HG02623 (cell line): ENCODE data around the gene ENTHD1.
"Not testable (repeated sequence)": the region's sequence is repeated elsewhere in the genome, so short reads cannot be mapped to it uniquely, and the experiment has no call there.

Source experiments
- ATAC-seq: cut with Tn5 transposase; IDR thresholded peaks from one replicate; pipeline ENCODE4 v1.9.1; 2021; ENCODE audit warnings: moderate library complexity; ENCODE audit not compliant: unreplicated experiment

The ENTHD1 gene

DNA sequence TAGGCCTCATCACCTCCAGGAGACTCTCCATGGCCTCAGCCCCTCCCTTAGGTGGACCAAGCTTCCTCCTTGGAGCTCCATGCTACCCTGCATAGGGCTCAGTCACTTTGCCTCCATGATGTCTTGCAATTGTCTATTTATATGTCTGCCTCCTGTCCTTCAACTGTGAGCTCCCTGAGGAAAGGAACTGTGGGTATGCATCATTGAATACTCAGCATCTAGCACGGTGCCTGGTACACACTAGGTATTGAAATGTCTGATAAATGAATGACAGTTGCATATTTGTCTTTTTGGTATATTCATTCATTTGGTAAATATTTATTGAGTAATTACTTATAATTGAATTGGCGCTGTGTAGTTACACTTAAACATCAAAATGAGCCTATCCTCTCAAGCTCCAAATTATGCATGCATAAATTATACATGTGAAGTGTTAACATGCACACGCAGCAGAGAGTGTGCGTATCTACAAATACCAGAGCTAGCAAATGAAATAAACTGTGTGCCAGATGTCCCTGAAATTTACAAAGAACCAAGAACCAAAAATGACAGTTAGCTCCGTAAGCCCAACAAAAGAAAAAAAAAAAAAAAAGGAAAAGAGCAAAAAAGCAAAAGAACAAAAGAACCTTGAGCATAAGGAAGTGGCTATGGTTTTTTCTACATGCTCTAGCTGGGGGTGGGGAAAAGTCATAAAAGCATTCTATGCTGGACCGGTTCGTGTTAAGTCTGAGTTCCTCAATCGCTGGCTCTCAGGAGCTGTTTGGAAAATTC is 32.5 kb upstream of the ENTHD1 start:
- no peak for ATAC-seq

DNA sequence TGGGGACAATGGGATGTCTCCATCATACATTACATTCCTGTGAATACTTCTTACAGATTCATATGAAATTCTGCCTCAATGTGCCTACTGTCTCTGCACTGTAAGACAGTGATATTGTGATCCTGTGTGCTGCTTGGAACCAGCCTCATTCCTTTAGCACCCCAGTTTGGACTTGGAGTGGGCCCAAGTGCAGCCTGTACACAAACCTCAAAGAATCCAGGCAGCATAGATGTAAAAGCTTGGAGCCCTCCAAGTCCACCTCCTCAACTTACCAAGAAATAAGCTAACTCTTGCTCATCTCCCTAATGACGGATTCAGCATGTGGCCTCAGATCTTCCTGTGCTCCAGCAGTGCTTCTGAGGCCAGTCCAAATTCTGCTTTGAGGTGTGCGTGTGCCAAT is 31.7 kb upstream of the ENTHD1 start:
- ATAC-seq: no peak

DNA sequence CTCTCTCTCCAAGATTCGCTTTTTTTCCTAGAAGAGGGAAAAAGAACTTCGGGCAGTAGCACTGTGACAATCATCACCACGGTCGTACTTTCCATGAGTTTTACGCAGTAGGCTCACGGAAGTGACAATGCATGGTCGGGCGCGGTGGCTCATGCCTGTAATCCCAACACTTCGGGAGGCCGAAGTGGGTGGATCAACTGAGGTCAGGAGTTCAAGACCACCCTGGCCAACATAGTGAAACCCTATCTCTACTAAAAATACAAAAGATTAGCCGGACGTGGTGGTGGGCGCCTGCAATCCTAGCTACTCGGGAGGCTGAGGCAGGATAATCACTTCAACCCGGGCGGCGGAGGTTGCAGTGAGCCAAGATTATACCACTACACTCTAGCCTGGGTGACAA is 30.7 kb upstream of the ENTHD1 start:
- no peak for ATAC-seq

DNA sequence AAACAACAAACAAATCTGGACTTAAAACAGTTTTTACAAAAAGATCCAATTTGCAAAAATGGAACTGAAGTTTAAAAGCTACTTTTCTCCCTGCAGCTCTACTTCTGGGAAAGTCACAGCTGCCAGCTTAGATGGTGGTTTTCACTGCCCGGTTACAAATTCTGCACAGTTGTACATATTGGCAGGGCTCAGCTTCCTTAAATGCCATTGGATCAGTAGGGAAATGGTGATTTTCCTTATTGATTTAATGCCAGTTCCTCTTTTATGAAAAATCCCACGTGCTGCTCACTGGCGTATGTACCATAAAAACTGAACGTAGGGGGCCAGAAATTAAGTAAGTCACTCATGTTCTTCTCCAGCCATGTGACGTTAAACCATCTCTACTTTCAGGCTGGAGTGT is 30.1 kb upstream of the ENTHD1 start:
- ATAC-seq: no peak

DNA sequence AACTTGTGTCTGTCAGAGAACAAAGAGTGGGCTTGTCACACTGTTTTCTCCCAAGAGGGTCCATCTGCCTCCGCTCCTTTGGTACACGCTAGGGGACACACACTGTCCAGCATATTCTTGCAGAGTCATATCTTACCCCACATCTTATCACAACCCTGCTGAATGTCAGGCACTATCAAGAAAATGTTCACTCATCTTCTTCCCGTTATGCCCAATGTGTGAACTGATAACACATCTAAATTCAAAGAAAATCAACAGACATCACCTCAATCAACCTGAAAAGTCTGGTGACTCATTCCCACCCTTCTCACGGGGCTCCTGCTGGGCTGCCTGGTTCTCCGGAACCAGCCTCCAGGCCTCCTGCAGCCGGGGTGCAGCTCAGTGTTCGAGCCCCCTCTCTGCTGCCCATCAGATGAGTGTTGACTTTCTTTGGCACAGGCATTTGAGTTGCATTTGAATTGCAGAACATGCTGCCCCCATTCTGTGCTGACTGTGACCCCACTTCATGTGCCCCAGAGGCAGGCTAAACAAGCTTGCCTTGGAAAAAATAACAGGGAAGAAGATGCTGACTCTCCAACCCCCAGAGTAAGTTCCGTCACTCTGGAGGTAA is 26.7 kb upstream of the ENTHD1 start:
- ATAC-seq: no peak

DNA sequence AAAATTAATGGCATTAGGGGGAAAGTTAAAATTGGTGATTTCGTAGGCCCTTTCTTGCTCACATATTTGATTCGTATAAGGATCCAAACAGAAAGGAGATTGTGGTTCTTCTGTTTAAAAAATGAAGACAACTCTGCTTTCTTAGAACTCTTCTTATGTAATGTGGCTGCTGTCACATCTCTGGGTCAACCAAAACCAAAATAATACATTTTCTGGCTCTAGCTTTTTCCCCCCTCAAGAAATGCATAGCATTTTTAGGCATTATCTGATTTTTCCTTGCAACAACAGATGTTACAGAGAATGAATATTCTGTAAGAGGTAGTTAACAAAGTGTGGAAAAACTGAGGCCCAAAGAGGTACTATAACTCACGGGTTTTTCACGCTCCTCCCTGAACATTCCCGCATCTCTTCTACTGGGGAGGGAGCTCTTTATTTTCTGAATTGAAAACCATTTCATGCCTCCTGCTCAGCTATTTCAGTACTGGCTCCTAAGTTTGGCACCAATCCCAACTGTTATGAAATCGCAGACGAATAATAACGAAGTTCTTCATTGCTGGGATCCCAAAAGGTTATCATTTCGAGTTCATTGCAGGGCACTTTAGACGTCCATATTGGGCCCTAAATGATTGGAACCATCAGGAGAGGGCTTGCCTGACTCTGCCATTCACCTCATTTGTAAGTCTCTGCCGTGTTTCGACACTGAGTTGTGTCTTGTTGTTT is 24.4 kb upstream of the ENTHD1 start:
- ATAC-seq: no peak

DNA sequence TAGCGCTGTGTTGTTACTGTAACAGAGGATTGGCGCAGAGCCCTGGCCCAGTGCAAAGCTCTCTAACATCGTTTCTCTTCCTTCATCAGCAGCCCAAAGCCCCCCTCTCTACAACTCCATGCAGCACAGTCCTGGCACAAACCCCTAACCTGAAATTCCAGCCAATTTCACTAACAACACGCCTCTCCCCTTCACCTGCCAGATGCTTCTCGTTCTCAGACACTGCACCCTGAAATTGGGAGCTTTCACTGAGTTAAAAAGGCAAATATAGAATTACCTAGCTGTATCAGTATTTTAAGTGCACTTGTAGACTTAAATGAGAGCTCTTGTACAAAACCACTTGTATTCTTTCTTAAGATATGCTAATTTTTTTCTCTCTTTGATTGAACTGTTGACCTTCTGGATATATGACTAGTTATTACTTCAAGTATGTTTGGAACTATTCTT is 23.7 kb upstream of the ENTHD1 start:
- ATAC-seq: no peak

DNA sequence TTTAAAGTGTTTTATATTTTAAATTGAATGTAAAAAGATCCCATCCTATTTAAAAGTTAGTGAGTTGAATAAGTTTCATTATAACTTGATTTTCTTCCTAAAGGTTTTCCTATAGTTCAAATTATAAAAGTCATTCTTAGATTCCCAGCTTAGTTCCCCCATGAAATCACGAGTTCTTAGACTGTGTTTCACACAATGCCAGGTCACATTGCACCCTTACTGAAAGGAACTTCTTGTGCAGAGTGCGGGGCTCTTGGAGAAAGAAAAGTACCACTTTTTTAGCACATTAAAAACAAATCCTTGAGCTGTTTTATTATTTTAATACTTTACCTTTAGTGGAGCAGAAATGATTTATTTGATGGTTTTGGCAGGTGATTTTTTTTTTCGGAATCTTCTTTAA is 22.9 kb upstream of the ENTHD1 start:
- no peak for ATAC-seq

DNA sequence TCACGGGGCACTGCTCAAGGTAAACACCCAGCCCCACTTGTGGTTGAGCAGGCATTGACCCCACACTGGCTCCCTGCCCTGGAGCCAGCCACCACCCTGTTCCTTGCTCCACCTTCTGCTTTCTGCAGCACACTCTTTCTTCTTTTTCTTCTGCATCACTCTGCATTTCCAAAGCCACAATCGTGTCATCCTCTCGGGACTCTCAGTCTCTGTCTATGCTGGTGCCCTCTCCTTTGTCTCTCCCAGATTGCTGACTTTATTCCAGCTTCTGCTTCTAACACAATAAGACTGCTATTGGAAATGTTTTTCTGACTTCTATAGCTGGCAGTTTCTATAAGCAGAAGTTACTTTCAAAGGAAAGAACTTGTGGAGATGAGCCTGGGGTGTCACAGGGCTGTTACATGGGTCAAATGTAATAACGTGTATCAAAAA is 21.8 kb upstream of the ENTHD1 start:
- no peak for ATAC-seq

DNA sequence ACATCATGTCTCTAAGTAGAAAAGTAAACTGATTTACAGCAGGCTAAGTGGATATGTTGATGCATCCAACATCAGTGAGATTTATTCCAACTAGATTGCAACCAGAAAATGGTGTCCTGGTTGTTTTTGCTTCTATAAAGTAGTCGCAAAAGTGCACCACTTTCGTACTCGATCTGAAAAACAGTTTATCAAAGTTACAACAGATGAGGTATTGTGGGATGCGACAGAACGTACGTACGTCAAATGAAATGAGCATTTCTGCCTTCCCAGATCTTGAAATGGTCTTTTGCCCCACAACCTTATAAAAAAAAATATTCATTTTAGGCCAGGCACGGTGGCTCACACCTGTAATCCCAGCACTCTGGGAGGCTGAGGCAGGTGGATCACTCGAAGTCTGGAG is 21.0 kb upstream of the ENTHD1 start:
- no peak for ATAC-seq

DNA sequence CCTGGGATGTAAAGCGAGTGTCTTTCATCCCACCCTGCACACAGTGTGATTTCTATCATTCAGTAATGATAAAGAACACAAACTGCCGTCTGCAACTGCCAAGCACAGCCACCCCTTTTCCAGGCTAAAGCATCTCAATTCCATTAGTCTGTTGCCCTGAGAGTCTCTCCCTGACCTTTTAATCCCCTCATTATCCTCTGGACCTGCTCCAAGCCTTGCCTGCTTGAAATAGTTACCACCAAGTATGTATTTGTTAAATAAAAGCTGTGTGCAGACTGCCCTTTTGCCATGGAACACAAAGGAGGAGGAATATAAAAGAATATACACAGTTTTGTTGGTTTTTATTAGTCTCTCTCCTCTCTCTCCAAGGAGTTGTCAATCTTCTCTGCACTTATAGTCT is 20.3 kb upstream of the ENTHD1 start:
- ATAC-seq: no peak

DNA sequence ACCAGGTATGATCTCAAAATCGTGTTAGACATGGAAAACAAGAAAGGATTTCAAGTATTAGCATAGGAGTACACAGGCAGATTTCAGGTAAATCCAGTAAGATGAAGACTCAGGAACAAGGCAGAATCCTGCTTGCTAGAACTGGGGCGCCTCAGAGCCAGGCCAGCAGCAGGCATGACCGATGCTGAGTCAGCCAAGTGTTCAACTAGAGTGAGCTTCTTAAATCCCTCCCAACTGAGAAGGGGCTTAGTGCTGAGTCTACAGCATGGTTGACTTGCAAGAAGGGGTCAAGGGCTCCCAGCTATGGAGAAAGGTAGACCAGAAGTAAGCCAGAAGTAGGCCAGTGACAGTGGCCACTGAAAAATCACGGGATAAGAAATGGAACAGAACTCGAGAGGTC is 19.8 kb upstream of the ENTHD1 start:
- ATAC-seq: no peak

DNA sequence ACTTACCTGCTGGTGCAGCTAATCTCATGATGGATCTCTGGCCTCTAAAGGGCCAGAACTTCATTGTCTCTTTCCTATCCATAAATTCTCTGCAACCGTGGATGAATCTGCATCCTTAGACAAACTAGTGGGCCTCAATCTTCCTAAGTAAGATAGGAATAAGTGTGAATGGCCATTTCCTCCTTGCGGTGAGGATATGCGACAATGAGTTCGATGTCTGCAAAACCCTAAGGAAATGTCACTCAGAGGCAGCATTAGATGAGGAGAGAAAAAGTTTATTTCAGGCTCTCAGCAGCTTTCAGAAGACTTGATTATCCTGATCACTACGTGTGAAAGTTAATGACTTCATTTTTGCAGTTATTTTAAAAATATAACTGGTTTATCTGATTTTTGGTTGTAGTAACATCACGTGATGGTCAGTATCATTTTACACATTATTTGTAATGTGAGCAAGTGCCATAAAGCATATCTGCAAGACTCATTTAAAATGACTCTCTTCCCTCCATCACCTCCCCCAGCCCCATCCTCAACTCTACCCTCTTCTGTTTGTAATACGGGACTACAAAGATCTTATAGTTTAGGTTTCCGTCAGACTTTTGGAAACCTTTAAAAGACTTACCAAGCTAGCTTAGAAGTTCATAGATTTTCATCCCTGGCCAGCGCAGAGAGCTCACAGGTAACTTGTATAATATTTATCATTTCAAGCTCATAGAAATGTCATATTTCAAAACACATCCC is 17.5 kb upstream of the ENTHD1 start:
- ATAC-seq: no peak

DNA sequence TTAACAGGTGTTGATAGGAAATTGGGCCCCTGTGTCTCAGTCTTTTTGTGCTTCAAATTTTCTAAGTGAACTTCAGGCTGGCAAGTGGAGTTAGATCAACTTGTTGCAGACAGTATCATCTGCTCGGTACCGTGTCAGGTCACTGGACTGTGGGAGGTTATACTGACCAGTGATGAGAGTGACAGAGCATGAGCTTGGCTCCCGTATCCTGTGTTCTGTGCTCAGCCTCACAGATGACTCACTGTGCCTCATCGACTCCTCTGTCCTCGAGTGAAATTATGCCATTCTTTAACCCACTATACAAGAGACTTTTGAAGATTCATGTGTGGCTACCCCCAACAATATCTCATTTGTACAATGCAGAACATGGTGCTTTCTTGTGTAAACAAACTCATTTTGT is 15.2 kb upstream of the ENTHD1 start:
- ATAC-seq: no peak

DNA sequence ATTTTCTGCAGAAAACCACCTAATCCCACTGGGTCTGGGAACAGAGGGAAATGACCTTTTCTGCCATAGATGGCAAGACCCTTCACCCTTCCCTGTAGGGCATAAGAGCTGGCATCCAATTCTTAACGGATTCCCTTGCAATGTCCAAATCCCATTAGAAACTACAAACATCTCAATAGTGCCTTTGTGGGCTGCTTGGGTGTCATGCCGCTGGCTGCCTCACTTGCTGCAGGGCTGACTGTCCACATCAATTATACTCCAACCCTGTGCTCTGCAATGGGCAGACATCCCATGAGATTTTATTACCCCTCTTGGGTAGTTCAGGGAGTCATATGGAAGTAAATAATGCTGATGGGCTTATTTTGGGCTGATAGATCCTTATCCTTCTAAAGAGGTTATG is 14.6 kb upstream of the ENTHD1 start:
- ATAC-seq: no peak

DNA sequence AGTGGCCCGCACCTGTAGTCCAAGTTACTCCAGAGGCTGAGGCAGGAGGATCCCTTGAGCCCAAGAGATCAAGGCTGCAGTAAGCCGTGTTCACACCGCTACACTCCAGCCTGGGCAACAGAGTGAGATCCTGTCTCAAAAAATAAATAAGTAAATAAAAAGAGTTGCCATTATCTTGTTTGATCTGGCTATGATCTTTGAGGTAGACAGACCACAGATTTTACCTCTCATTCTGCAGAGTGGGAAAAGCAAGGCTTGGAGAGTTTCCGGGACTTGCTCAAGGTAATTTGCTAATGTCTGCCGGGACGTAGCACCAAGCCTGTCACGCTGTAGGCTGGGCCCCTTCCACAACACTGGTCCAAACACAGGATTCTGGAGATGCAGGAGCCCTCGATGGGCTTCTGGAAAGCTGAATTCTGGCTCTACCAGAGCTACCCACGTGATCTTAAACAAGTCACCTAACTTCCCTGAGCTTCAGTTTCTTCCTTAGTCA is 14.1 kb upstream of the ENTHD1 start:
- no peak for ATAC-seq

DNA sequence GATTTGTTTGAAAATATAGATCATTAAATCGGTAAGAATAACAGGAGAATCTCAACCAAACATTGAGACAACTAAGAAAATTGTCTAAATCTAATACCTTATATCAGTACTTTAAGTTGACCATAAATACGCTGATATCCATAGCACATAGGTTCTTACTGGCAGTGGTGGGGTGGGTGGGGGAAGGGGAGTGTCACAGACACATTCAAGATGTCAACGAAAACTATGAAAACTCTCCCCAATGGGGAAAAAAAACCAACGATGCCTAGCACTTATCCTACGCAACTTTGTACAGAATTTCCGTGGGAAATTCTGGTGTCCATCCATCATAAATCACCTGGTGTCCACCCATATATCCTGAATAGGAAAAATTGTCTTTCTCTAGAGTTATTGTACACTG is 13.5 kb upstream of the ENTHD1 start:
- no peak for ATAC-seq

DNA sequence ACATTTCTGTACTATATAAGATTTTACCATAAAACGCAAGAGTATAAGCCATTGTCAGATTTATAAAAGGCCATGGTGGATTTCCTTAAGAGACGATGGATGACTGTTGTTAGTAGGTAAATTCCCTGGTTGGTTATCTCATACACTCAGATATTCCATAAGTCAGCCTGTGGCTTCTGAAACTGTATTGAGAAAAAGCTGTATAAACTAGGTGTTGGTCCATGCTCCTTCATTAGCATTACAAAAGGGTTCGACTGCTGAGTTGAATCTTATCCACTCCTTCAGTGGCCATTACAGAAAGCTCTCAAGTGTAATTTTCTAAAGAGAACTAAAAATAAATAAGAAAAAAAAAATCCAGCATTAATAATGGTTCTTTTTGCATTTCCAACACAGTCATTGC is 12.6 kb upstream of the ENTHD1 start:
- no peak for ATAC-seq

DNA sequence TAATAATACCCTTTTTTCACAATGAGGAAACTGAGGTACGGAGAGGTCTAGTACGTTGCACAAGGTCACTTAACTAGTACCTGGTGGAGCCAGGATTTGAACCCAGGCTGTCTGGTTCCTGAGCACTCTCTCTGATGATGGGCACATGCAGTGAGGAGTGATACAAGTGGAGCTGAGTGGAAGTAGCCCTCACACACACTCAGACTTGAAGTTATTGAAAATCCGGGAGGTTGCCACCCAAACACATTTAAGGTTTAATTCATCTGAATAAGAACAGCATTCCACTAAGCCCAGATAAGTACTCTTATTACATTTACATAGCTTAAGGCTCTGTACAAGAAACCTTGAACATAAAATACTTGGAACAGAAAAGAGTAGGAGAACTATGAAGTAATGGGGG is 12.1 kb upstream of the ENTHD1 start:
- ATAC-seq: no peak

DNA sequence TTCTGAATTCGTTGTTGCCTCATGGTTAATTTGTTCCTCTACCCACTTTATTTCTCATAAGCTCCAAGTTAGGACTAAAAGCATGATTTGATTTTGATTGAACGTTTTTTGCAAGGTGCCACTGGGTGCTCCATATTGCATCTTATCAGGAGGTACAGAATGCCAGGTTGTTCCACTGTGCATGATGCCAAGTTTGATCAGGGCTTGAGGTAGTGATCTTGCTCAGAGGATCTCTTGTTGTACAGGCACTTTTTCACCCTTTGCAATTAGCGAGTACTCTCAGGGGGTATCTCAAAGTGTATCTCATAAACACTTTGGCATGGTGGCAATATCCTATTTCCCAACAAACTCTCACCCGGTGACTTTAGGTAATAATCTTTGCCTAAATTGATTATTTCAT is 11.3 kb upstream of the ENTHD1 start:
- no peak for ATAC-seq

DNA sequence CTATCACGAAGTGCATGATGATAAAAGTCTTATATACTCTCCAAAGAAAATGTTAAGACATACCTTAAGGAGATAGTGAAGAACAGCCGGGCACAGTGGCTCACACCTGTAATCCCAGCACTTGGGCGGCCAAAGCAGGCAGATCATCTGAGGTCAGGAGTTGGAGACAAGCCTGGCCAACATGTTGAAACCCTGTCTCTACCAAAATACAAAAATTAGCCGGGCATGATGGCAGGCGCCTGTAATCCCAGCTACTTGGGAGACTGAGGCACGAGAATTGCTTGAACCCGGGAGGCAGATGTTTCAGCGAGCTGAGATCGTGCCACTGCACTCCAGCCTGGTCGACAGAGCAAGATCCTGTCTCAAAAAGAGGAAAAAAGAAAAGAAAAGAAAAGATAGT is 10.5 kb upstream of the ENTHD1 start:
- not testable (repeated sequence) for ATAC-seq
